ENCODE data around the gene TMEM184B. TPM values are rescaled to one million over a fixed set of nuclear protein-coding genes. Genes with fewer than 3 reads are reported as not detected.
A peak's percentile ranks its signal among the peaks of the same experiment; 100 is the strongest.

Gene TMEM184B
- total and polyA plus RNA-seq, 2 experiments from 2014 or later, result 68.8 to 70.3 TPM

DNA sequence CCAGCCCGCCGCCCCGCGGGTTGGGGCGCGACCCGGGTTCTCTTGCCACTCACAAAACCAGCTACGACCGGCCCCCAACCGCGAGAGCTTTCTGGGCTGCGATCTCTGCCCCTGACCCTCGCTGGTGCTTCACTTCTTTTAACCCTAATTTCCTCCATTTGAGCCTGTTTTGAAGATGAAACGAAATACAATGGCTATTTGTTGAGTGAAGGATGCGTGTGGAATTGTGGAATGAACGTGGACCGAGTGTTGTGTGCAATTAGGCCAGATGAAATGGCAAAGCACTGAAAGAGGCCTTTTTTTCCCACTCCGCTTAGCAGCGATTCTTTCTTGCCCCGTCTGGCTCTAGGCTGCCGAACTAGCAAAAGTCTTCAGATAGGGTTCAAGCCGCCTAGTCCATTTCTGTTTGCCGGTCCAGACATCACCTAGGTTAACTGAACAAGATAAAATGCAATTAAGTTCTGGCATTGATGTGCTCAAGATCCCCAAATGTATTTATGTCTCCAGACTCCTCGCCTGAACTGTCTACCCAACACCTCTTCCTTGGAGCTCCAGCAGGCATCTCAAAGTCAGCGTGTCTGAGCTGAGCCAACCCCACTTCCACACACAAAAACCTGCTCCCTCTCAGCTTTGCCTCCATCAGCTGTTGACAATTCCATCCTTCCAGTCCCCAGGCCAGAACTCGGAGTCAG lies 471 bp upstream of the TMEM184B start:
- Histone ChIP-seq H3K36me3 (no peaks in the 10 kb centered on the region), H3K27ac (peak overlapping the region; percentile 92), H3K9me3 (ENCODE audit: low read depth) (no peaks in the 10 kb centered on the region), H3K4me3 (peak overlapping the region; percentile 99), H3K27me3 (no peaks in the 10 kb centered on the region), H3K4me1 (ENCODE audit: low read depth) (peaks cover 19% of the 10 kb centered on the region)
- TF ChIP-seq CTCF (IDR thresholded peaks at IDR 0.05; ENCODE audit: low read depth, low read length), result no peak
- DNase-seq (ENCODE audit: low read depth in 1 of 2, low spot score in 1 of 2), result peak in 1 of 2 donors; percentile 39

DNA sequence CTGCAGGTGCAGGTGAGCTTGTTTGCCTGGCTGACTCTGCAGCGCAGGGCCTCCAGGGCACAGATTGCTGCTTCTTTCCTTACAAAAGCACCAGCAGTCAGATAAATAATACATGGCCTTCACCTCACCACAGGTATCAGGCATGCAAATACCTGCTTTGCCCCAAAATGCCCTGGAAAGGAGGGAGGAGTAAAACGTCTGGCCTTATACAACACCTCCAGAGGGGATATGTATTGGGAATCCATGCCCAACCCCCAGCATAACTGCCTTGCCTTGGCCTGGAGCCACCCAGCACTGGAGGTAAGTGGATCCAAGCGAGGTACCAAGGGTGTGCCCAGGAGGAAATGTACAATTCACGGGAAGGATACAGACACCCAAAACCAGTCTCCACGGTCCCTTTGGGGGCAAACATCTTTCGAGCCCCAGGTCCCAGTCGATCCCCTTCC lies 860 bp downstream of the TMEM184B start:
- no peak for TF ChIP-seq CTCF (IDR thresholded peaks at IDR 0.05; ENCODE audit: low read depth, low read length)
- Histone ChIP-seq H3K4me1 (ENCODE audit: low read depth) (peaks cover 19% of the 10 kb centered on the region), H3K4me3 (peak overlapping the region; percentile 99), H3K36me3 (no peaks in the 10 kb centered on the region), H3K9me3 (ENCODE audit: low read depth) (no peaks in the 10 kb centered on the region), H3K27ac (no peak overlapping the region), H3K27me3 (no peaks in the 10 kb centered on the region)
- no peak for DNase-seq (ENCODE audit: low read depth in 1 of 2, low spot score in 1 of 2)

- no peak overlapping the region for H3K4me3 ChIP-seq
- H3K36me3 ChIP-seq, result no peaks in the 10 kb centered on the region
- no peak for TF ChIP-seq CTCF (IDR thresholded peaks at IDR 0.05; ENCODE audit: low read depth, low read length)
- no peak for DNase-seq (ENCODE audit: low read depth in 1 of 2, low spot score in 1 of 2)
- H3K27ac ChIP-seq, result no peak overlapping the region
- no peaks in the 10 kb centered on the region for H3K27me3 ChIP-seq
- H3K9me3 ChIP-seq (ENCODE audit: low read depth), result no peaks in the 10 kb centered on the region
- peaks cover 21% of the 10 kb centered on the region for H3K4me1 ChIP-seq (ENCODE audit: low read depth)
Measured at GRCh38 chr22:38271101-38271500, 1.7 kb downstream of the TMEM184B start.

- H3K9me3 ChIP-seq (ENCODE audit: low read depth), result no peaks in the 10 kb centered on the region
- H3K27ac ChIP-seq, result no peak overlapping the region
- H3K27me3 ChIP-seq, result no peaks in the 10 kb centered on the region
- no peaks in the 10 kb centered on the region for H3K36me3 ChIP-seq
- no peak for DNase-seq (ENCODE audit: low read depth in 1 of 2, low spot score in 1 of 2)
- peaks cover 18% of the 10 kb centered on the region for H3K4me1 ChIP-seq (ENCODE audit: low read depth)
- H3K4me3 ChIP-seq, result no peak overlapping the region
- no peak for TF ChIP-seq CTCF (IDR thresholded peaks at IDR 0.05; ENCODE audit: low read depth, low read length)
Measured at GRCh38 chr22:38270091-38270992, 2.5 kb downstream of the TMEM184B start.

GRCh38 chr22:38269466-38269865 lies 3.3 kb downstream of the TMEM184B start:
- no peak overlapping the region for H3K27ac ChIP-seq
- no peaks in the 10 kb centered on the region for H3K27me3 ChIP-seq

More at GRCh38 chr22:38269466-38269865, 3.3 kb downstream of the TMEM184B start:
- Histone ChIP-seq H3K4me1 (ENCODE audit: low read depth) (peaks cover 18% of the 10 kb centered on the region), H3K4me3 (no peak overlapping the region), H3K36me3 (no peaks in the 10 kb centered on the region), H3K9me3 (ENCODE audit: low read depth) (no peaks in the 10 kb centered on the region)
- no peak for DNase-seq (ENCODE audit: low read depth in 1 of 2, low spot score in 1 of 2)
- no peak for TF ChIP-seq CTCF (IDR thresholded peaks at IDR 0.05; ENCODE audit: low read depth, low read length)

Measured in cardiac muscle cell (in vitro differentiated cells and primary cell).